Activated CD4-positive, alpha-beta T cell treated with anti-CD3 and anti-CD28 coated beads for 4 hours (primary cell): ENCODE results near the gene WNT5A.
"Not testable (repeated sequence)": the region's sequence is repeated elsewhere in the genome, so short reads cannot be mapped to it uniquely, and the experiment has no call there.

Source experiments
- DNase-seq, 2 donors: peaks; one replicate each; pipeline ENCODE4 v3.0.0-alpha.2; 2020

The WNT5A gene

GRCh38 chr3:55505102-55505501 lies 18.0 kb upstream of the WNT5A start:
- not testable (repeated sequence) for DNase-seq

GRCh38 chr3:55501905-55502304 lies 14.8 kb upstream of the WNT5A start:
- DNase-seq = no peak

GRCh38 chr3:55500555-55501330 lies 13.6 kb upstream of the WNT5A start:
- DNase-seq = no peak

- no peak for DNase-seq
Observed at GRCh38 chr3:55498520-55498919, 11.4 kb upstream of the WNT5A start.

- DNase-seq = no peak
Observed at GRCh38 chr3:55497250-55497649, 10.1 kb upstream of the WNT5A start.

GRCh38 chr3:55494976-55495375 lies 7.9 kb upstream of the WNT5A start:
- DNase-seq = no peak

GRCh38 chr3:55492976-55493375 lies 5.9 kb upstream of the WNT5A start:
- no peak for DNase-seq

GRCh38 chr3:55491296-55491816 lies 4.2 kb upstream of the WNT5A start:
- DNase-seq = no peak

GRCh38 chr3:55490276-55490913 lies 3.3 kb upstream of the WNT5A start:
- DNase-seq = no peak

GRCh38 chr3:55489798-55490132 lies 2.7 kb upstream of the WNT5A start:
- DNase-seq = no peak

- no peak for DNase-seq
Observed at GRCh38 chr3:55488398-55489055, 1.4 kb upstream of the WNT5A start.

- DNase-seq = no peak
Observed at GRCh38 chr3:55487381-55488241, 505 bp upstream of the WNT5A start.

GRCh38 chr3:55486101-55486856 lies 827 bp downstream of the WNT5A start:
- DNase-seq = no peak

GRCh38 chr3:55484801-55485791 lies 2.0 kb downstream of the WNT5A start:
- no peak for DNase-seq

GRCh38 chr3:55484191-55484689 lies 2.9 kb downstream of the WNT5A start:
- no peak for DNase-seq

- no peak for DNase-seq
Observed at GRCh38 chr3:55483196-55484095, 3.7 kb downstream of the WNT5A start.

- no peak for DNase-seq
Observed at GRCh38 chr3:55482496-55483195, 4.5 kb downstream of the WNT5A start.

GRCh38 chr3:55481744-55482495 lies 5.2 kb downstream of the WNT5A start:
- DNase-seq = no peak
